22Rv1 (cell line): ENCODE data around the gene DOCK3.

Experiments
- CTCF ChIP-seq: fragments of 450-650 bp; IDR thresholded peaks from 2 replicates; pipeline ENCODE4 v1.5.1; 2017; ENCODE audit warnings: mild to moderate bottlenecking
- ZFX ChIP-seq: fragments of 450-650 bp; IDR thresholded peaks from 2 replicates; pipeline ENCODE4 v1.6.1; 2017; ENCODE audit warnings: antibody characterized with exemption, borderline replicate concordance

- TF ChIP-seq CTCF = no peak
- TF ChIP-seq ZFX = no peak
Measured at GRCh38 chr3:51392355-51393133, 717.8 kb downstream of the DOCK3 start.
